HG02973 (cell line): ENCODE data around the gene CTXN3.
"Not testable (repeated sequence)": the region's sequence is repeated elsewhere in the genome, so short reads cannot be mapped to it uniquely, and the experiment has no call there.

Experiments
- ATAC-seq: cut with Tn5 transposase; IDR thresholded peaks from one replicate; pipeline ENCODE4 v1.9.1; 2021; ENCODE audit warnings: moderate library complexity; ENCODE audit not compliant: unreplicated experiment

Gene CTXN3

DNA sequence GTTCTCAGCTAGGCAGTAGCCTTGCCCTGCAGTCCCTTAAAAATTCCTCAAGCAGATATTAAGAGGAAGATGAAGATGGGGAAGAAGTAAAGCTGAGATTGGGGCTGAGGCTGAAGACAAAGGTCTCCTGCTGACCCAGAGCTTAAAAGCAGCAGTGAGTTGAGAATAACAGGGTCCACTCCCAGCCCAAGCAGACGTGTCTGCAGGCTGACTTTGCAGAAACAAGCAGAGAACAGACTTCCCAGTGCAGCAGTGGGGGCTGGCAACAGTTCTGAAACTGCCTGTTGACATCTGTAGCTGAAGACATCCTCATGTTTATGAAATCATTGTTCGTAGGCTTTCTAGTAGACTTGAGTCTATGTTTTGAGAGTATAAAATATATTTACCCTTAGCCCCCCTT is 1.1 kb downstream of the CTXN3 start:
- ATAC-seq, result no peak

GRCh38 chr5:127650649-127651048 is 1.8 kb downstream of the CTXN3 start:
- no peak for ATAC-seq

- peak; percentile 67 for ATAC-seq
Measured at GRCh38 chr5:127652952-127653611, 4.2 kb downstream of the CTXN3 start.

GRCh38 chr5:127656825-127657224 is 7.9 kb downstream of the CTXN3 start:
- ATAC-seq, result no peak

GRCh38 chr5:127660047-127660733 is 11.3 kb downstream of the CTXN3 start:
- ATAC-seq, result no peak

- no peak for ATAC-seq
Measured at GRCh38 chr5:127664093-127664492, 15.2 kb downstream of the CTXN3 start.

- no peak for ATAC-seq
Measured at GRCh38 chr5:127665641-127666040, 16.8 kb downstream of the CTXN3 start.

GRCh38 chr5:127666043-127666716 is 17.3 kb downstream of the CTXN3 start:
- ATAC-seq, result no peak

DNA sequence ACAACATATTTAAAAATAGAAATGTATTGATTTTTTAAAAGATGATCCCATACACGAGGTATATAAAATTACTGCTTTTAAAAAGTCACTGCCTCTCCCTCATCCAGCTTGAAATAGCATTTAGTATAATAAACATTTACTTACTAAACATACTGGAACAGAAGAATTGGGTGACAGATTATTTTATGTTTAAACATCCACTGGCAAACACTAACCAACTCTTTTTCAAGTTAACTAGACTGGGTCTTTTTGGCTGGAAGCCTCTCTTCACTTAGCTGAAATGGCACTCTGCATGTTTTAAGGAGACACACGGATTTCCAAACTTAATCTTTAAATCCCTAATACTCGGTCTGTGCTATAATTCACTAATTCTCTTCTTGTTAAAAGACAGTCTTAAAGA is 19.0 kb downstream of the CTXN3 start:
- no peak for ATAC-seq

GRCh38 chr5:127671218-127671617 is 22.3 kb downstream of the CTXN3 start:
- ATAC-seq, result no peak

DNA sequence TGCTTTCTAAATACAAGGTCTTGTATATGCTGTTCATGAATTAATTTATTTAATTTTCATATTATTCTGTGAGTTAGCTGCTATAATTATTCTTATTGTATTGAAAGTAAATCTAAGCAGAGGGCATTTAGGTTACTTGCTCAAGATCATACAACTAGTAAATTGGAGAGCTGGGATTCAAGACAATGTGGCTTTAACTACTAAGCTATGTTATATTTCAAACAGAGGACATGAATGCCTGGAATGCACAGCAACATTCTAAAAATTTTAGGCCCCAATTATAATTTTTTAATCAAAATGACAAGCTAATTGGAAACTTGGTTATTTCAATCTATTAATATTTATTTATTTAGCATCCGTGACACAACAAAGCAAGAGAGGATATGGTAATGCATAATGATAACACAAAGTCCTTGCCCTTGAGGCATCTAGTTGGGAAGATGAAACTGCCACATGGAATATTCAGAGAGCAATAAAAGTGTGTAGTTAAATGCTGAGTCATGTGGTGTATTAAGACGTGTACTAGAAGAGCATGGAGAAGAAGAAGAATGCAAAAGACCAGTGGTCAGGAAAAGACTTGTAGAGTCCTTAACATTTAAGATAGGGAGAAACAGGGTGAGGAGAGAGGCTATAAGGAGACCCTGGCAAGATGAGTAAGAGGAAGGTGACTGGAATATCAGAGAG is 24.4 kb downstream of the CTXN3 start:
- ATAC-seq, result no peak

- ATAC-seq, result not testable (repeated sequence)
Measured at GRCh38 chr5:127676951-127677350, 28.1 kb downstream of the CTXN3 start.

DNA sequence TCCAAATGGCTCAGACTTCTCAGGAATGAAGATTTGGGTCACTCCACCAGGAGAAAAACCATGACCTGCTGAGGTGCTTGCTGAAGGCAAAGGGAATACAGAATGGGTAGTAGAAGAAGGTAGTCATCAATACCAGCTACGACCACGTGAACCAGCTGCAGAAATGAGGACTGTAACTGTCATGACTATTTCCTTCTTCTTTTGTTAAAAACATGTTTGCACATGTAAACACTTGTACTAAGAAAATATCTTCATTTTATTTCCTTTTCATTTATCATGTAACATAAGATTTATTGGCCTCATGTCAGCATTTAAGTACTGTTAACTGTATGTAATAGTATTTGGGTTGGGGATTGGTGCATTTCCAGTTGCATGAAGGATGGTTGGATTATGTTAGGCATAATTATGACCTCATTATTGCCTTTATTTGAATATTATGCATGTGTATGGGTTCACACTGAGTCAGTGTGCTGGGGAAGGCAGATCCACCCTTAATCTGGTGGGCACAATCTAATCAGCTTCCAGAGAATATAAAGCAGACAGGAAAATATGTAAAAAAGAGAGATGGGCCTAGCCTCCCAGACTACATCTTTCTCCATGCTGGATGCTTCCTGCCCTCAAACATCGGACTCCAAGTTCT is 30.9 kb downstream of the CTXN3 start:
- ATAC-seq, result not testable (repeated sequence)

GRCh38 chr5:127680595-127680994 is 31.7 kb downstream of the CTXN3 start:
- no peak for ATAC-seq

GRCh38 chr5:127683008-127683407 is 34.1 kb downstream of the CTXN3 start:
- no peak for ATAC-seq

- ATAC-seq, result no peak
Measured at GRCh38 chr5:127684726-127685467, 36.0 kb downstream of the CTXN3 start.

DNA sequence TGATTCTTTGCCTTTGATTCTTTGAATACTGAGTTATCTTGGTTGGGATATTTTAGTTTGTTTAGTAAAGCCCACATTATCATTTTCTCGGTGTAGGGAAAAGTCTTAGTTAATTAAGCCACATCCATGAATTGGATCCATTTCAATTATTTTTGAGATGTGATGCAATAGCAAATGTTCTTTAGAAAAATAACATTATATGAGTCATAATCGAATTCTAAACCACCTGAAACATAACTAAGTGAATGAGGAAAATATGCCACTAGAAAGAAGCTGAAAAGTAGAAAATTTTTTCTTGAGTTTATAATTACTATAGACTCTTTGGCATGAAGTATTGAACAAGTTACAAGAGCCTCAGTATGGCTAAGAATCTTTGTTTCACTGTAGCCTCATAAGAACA is 36.8 kb downstream of the CTXN3 start:
- no peak for ATAC-seq

- ATAC-seq, result no peak
Measured at GRCh38 chr5:127686424-127686823, 37.5 kb downstream of the CTXN3 start.

GRCh38 chr5:127694518-127695171 is 45.8 kb downstream of the CTXN3 start:
- no peak for ATAC-seq

GRCh38 chr5:127695346-127695745 is 46.5 kb downstream of the CTXN3 start:
- no peak for ATAC-seq
